GM12891 (cell line): ENCODE data around the gene CTXN3.

Source experiments
- POLR2A ChIP-seq: IDR thresholded peaks from 2 replicates; pipeline ENCODE4 v1.6.1; 2011; ENCODE audit warnings: low read depth, low read length, control low read depth
- POLR2AphosphoS5 ChIP-seq: IDR thresholded peaks from 2 replicates; pipeline ENCODE4 v1.6.1; 2011; ENCODE audit warnings: low read depth, low read length, control low read depth
- TAF1 ChIP-seq: IDR thresholded peaks from 2 replicates; pipeline ENCODE4 v1.6.1; 2011; ENCODE audit warnings: low read depth, low read length, control low read depth

GRCh38 chr5:127660047-127660733 is 11.3 kb downstream of the CTXN3 start:
- TF ChIP-seq POLR2A (no peak), TAF1 (no peak), POLR2AphosphoS5 (no peak)
